ENCODE results near the gene GATC. TPM values are rescaled to one million over a fixed set of nuclear protein-coding genes. Genes with fewer than 3 reads are reported as not detected.

The GATC gene
- total RNA-seq, 1 donor from 2014 or later = 15.5 TPM

GRCh38 chr12:120490325-120490724 lies 44.1 kb downstream of the GATC start:
- TF ChIP-seq POLR2AphosphoS5 (IDR thresholded peaks at IDR 0.05; ENCODE audit: insufficient read depth in 1 of 2, low read depth in 1 of 2) (no peak), CTCF (IDR thresholded peaks at IDR 0.05) (no peak), POLR2A (IDR thresholded peaks at IDR 0.05) (no peak)
- DNase-seq (ENCODE audit: extremely low spot score in 2 of 2) = no peak
- Histone ChIP-seq H3K9me3 (no peaks in the 10 kb centered on the region), H3K4me1 (peaks cover 14% of the 10 kb centered on the region), H3K36me3 (peaks cover 0 to 6% of the 10 kb centered on the region in 2 donors), H3K27ac (no peak overlapping the region), H3K27me3 (no peaks in the 10 kb centered on the region), H3K4me3 (no peak overlapping the region)
- intact Hi-C loops (cut with DNase I) = no loop called here

- H3K9me3 ChIP-seq = no peaks in the 10 kb centered on the region
- no peak for DNase-seq (ENCODE audit: extremely low spot score in 2 of 2)
- no peaks in the 10 kb centered on the region for H3K27me3 ChIP-seq
- H3K36me3 ChIP-seq = peaks cover 0 to 6% of the 10 kb centered on the region in 2 donors
- H3K27ac ChIP-seq = no peak overlapping the region
- peaks cover 17% of the 10 kb centered on the region for H3K4me1 ChIP-seq
- H3K4me3 ChIP-seq = no peak overlapping the region
- intact Hi-C loops (cut with DNase I) = no loop called here
- TF ChIP-seq POLR2AphosphoS5 (IDR thresholded peaks at IDR 0.05; ENCODE audit: insufficient read depth in 1 of 2, low read depth in 1 of 2) (no peak), POLR2A (IDR thresholded peaks at IDR 0.05) (no peak), CTCF (IDR thresholded peaks at IDR 0.05) (no peak)
Observed at GRCh38 chr12:120490833-120491512, 44.7 kb downstream of the GATC start.

- no peak for DNase-seq (ENCODE audit: extremely low spot score in 2 of 2)
- H3K4me3 ChIP-seq = peak overlapping the region; percentile 98 to 99
- no peak for TF ChIP-seq CTCF (IDR thresholded peaks at IDR 0.05)
- TF ChIP-seq POLR2AphosphoS5 (IDR thresholded peaks at IDR 0.05; ENCODE audit: insufficient read depth in 1 of 2, low read depth in 1 of 2) = no peak
- TF ChIP-seq POLR2A (IDR thresholded peaks at IDR 0.05) = no peak
- H3K27ac ChIP-seq = peak overlapping the region; percentile 97
- intact Hi-C loops (cut with DNase I) = no loop called here
- H3K36me3 ChIP-seq = peaks cover 0 to 18% of the 10 kb centered on the region in 2 donors
- no peaks in the 10 kb centered on the region for H3K9me3 ChIP-seq
- no peaks in the 10 kb centered on the region for H3K27me3 ChIP-seq
- peaks cover 25% of the 10 kb centered on the region for H3K4me1 ChIP-seq
Observed at GRCh38 chr12:120495186-120495730, 49.0 kb downstream of the GATC start.

- Histone ChIP-seq H3K4me1 (peaks cover 25% of the 10 kb centered on the region), H3K9me3 (no peaks in the 10 kb centered on the region), H3K27me3 (no peaks in the 10 kb centered on the region), H3K36me3 (peaks cover 0 to 21% of the 10 kb centered on the region in 2 donors), H3K27ac (peak within 1 kb of the TSS; percentile 97), H3K4me3 (peak within 1 kb of the TSS; percentile 98 to 99)
- peak in 1 of 2 donors; percentile 96 for DNase-seq (ENCODE audit: extremely low spot score in 2 of 2)
- intact Hi-C loops (cut with DNase I) = no loop called here
- TF ChIP-seq CTCF (IDR thresholded peaks at IDR 0.05) = no peak
- TF ChIP-seq POLR2AphosphoS5 (IDR thresholded peaks at IDR 0.05; ENCODE audit: insufficient read depth in 1 of 2, low read depth in 1 of 2) = peak; percentile 35 to 96
- TF ChIP-seq POLR2A (IDR thresholded peaks at IDR 0.05) = peak in 1 of 2 donors; percentile 92
Observed at GRCh38 chr12:120495731-120496412, 49.6 kb downstream of the GATC start, which contains the start of gene DYNLL1. TSS of gene DYNLL1 (plus strand) at chr12:120496113. CDS start at chr12:120496422, 309 bp downstream.
